Kidney glomerular epithelial cell (primary cell): ENCODE measurements around the gene LACTB.

ENCODE experiments used
- DNase-seq: peaks from one replicate; lab custom pipeline; 2025; lab: John Stamatoyannopoulos, UW

Gene LACTB

DNA sequence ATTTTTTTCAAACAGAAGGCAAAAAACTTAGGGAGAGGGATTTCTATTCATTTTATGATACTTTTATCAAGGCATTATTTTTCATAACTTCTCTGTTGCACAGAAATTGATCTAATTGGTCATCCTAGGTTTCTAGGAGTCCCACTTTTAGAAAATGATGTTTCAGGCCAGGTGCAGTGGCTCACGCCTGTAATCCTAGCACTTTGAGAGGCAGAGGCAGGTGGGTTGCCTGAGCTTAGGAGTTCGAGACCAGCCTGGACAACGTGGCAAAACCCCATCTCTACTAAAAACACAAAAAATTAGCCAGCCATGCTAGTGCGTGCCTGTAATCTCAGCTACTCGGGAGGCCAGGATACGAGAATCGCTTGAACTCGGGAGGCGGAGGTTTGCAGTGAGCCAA is 2.8 kb downstream of the LACTB start:
- DNase-seq, result no peak

- no peak for DNase-seq
Observed at GRCh38 chr15:63126726-63127125, 5.1 kb downstream of the LACTB start.

GRCh38 chr15:63133786-63134185 is 12.1 kb downstream of the LACTB start:
- DNase-seq, result no peak

- no peak for DNase-seq
Observed at GRCh38 chr15:63134245-63134985, 12.8 kb downstream of the LACTB start.

DNA sequence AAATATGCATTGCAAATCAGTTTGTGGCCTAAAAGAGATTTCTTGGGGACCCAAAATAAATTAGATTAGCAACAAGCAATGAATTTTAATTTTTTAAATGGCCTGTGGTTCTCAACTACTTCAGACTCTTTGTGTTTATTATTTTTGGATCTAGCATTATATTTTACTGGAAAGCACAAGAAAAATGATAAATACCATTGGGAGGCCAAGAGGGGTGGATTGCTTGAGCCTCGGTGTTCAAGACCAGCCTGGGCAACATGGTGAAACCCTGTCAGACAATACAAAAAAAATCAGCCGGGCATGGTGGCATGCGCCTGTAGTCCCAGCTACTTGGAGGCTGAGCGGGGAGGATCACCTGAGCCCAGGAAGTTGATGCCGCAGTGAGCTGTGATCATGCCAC is 13.6 kb downstream of the LACTB start:
- DNase-seq, result no peak

GRCh38 chr15:63135804-63136203 is 14.1 kb downstream of the LACTB start:
- DNase-seq, result peak; percentile 69

DNA sequence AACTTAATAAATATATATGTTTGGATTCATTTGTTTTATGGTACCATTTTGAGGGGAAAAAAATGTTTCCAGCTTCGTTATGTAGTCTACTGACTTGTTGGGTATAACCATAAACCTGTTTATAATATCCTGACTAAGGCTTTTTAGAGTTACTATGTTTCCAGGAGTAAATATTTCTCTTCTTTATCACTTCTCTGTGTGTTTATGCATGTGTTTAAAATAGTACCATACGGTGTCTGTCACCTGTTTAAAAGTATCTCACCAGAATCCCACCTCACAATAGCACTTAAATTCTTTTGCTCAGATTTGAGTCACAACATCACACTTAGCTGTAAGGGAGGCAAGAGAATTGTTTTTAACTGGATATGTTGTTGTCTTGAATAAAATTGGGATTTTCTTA is 15.1 kb downstream of the LACTB start:
- DNase-seq, result no peak

- DNase-seq, result no peak
Observed at GRCh38 chr15:63140936-63141335, 19.3 kb downstream of the LACTB start.

- no peak for DNase-seq
Observed at GRCh38 chr15:63145426-63145825, 23.8 kb downstream of the LACTB start.

GRCh38 chr15:63146684-63147083 is 25.0 kb downstream of the LACTB start:
- peak; percentile 9 for DNase-seq

GRCh38 chr15:63151665-63152064 is 30.0 kb downstream of the LACTB start:
- DNase-seq, result no peak

- no peak for DNase-seq
Observed at GRCh38 chr15:63155486-63155885, 33.8 kb downstream of the LACTB start.

GRCh38 chr15:63156086-63156710 is 34.5 kb downstream of the LACTB start:
- DNase-seq, result no peak

DNA sequence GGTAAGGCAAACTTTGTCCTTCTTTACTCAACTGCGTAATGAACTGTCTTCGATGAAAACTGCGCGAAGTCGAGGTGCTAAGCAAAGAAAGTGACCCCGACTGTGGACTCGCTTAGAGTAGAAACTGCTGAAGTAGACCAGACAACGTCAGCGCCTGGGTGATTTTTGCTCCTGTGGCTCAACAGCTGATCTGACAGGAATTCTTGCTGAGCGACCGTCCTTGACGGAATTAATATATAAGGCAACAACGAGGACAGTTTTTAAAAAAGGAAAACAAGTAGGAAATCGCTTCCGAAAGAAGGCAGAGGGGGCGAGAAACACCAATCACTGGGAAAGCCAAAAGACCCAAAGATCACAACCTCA is 35.1 kb downstream of the LACTB start:
- DNase-seq, result peak; percentile 81

- DNase-seq, result peak; percentile 75
Observed at GRCh38 chr15:63157118-63157843, 35.6 kb downstream of the LACTB start, which contains the start of gene RPS27L. RPS27L (minus strand) TSS chr15:63157477; CDS start chr15:63157405, 72 bp downstream.

DNA sequence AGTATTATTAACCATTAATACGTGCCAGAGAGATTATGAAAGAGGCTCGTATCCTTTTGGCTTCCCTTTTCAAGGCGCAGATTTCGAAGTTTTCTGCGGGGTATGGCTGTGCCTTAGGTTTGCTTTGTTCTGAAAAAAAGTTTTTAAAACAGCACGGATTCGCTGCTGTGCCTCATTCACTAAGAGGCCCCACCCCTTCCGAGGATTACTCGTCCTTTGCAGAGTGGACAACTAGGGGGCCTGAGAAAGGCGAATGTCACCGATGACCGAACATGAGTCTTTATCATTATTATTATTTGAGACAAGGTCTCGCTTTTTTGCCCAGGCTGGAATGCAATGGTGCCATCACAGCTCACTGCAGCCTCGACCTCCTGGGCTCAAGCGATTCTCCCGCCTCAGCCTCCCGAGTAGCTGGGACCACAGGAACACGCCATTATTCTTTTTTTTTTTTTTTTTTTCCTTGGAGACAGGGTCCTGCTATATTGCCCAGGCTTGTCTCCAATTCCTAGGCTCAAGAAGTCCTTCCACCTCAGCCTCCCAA is 36.3 kb downstream of the LACTB start:
- DNase-seq, result peak; percentile 71

- no peak for DNase-seq
Observed at GRCh38 chr15:63160638-63161037, 39.0 kb downstream of the LACTB start.

DNA sequence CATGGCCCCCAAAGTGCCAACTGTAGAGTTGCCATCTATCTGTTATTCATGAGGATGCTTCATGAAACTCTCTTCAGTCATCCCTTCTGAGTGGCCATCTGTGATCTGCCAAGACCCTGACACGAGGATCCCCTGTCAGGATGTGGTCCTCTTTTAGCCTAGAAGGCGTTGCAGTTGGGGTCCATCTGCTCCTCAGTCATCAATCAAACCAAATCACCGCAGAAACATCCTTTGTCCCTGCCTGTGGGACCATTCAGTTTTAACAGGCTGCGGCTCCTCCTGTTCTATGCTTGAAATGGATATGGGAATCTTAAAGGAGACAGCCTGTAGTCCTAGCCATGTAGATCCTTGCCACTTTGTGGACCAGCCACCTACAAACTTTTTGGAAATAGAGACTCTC is 41.6 kb downstream of the LACTB start:
- no peak for DNase-seq

DNA sequence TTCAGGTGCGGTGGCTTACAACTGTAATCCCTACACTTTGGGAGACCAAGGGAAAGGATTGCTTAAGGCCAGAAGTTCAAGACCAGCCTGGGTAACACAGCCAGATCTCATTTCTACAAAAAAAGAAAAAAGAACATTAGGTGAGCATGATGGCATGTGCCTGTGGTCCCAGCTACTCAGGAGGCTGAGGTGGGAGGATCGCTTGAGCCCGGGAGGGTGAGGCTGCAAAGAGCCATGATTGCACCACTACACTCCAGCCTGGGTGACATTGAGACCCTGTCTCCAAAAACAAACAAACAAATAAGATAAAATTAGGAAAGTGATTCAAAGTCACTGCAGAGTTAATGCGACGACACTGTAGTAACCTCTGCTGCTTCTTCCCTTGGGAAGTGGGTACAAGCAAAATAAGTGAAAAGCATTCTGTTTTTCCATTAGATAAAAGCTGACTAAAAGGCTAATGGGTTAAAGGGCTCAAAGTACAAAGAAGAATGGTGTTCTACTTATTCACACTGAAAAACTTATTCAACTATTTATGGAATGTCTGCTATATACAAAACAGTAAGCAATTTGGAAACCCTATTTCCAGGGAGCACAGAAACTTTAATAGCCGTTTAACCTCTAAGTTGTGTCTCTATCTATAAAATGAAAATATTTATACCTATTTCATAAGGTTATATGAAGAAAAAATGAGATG is 43.7 kb downstream of the LACTB start:
- no peak for DNase-seq

DNA sequence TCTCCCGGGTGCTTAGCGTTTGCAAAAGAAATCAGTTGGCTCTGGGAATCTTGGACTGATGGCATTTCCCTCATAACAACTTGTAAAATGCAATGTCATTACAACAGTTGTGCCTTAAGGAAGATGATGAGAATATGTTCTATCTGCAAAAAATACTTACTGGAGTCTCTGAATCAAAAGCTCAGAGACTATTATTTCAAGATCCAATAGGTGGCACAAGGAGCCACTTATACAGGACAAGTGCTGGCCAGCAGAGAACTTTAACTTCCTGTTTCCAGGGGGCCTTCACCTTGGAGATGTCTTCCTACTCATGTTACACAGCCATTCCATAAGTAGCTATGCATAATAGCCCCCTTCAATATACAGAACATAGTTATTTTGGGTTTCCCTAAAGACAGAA is 44.6 kb downstream of the LACTB start:
- no peak for DNase-seq

GRCh38 chr15:63169788-63170187 is 48.1 kb downstream of the LACTB start:
- DNase-seq, result no peak

GRCh38 chr15:63172376-63172775 is 50.7 kb downstream of the LACTB start:
- DNase-seq, result no peak
